Lung (tissue), 12 donors: ENCODE results near the gene CEMIP. TPM values are rescaled to one million over a fixed set of nuclear protein-coding genes. Genes with fewer than 3 reads are reported as not detected.

Experiments
- ATAC-seq: fragments of 200-7000 bp; cut with Tn5 transposase; one replicate; pipeline ENCODE4 v1.9.1; 2020; ENCODE audit warnings: moderate number of reproducible peaks; ENCODE audit not compliant: insufficient read depth, low FRiP score
- DNase-seq, 3 donors: peaks; one replicate each; pipeline ENCODE4 v3.0.0-alpha.2; 2013 to 2017
- H3K27ac ChIP-seq, 2 donors: one replicate each; pipeline ENCODE4 v1.5.1; 2013; ENCODE audit warnings: mild to moderate bottlenecking in 2 of 2, moderate library complexity in 2 of 2, control low read depth in 1 of 2, inconsistent platforms in 1 of 2, low read depth in 1 of 2, low read length in 1 of 2
- H3K27me3 ChIP-seq, 3 donors: one replicate each; pipeline ENCODE4 v1.5.1; 2013; ENCODE audit warnings: low read length in 2 of 3; ENCODE audit not compliant: control insufficient read depth in 3 of 3, insufficient read depth in 3 of 3
- H3K36me3 ChIP-seq, 4 donors: one replicate each; pipeline ENCODE4 v1.5.1; 2013; ENCODE audit warnings: low read length in 4 of 4, mild to moderate bottlenecking in 1 of 4, moderate library complexity in 1 of 4; ENCODE audit not compliant: control insufficient read depth in 4 of 4, insufficient read depth in 4 of 4
- H3K4me1 ChIP-seq, 5 donors: one replicate each; pipeline ENCODE4 v1.5.1; 2013; ENCODE audit warnings: low read length in 5 of 5, mild to moderate bottlenecking in 2 of 5, moderate library complexity in 1 of 5; ENCODE audit not compliant: control insufficient read depth in 5 of 5, insufficient read depth in 5 of 5
- H3K4me3 ChIP-seq: one replicate; pipeline ENCODE4 v1.5.1; 2013; ENCODE audit warnings: mild to moderate bottlenecking, control low read depth, moderate library complexity
- H3K9ac ChIP-seq, 2 donors: one replicate each; pipeline ENCODE4 v1.5.1; 2013; ENCODE audit warnings: low read length in 2 of 2, control low read depth in 1 of 2; ENCODE audit not compliant: insufficient read depth in 1 of 2
- H3K9me3 ChIP-seq, 4 donors: one replicate each; pipeline ENCODE4 v1.5.1; 2013; ENCODE audit warnings: low read length in 3 of 4, mild to moderate bottlenecking in 1 of 4, moderate library complexity in 1 of 4; ENCODE audit not compliant: control insufficient read depth in 4 of 4, insufficient read depth in 3 of 4
- WGBS, 2 donors: extraction: QIAGEN DNeasy Blood & Tissue Kit; methylation state at CpG; one replicate each; pipeline ENCODE4 v1.1.7; 2013; 5-methylcytosine and 5-hydroxymethylcytosine counted together
- polyA plus RNA-seq, 2 donors: library from polyadenylated mRNA; stranded (reverse); fragments of 200-250 nt; gene quantifications; one replicate each; pipeline ENCODE4 v1.2.1, GENCODE V29; 2013
- total RNA-seq, 2 donors: library from RNA; depleted of rRNA in 1 of 2; stranded (reverse); fragments of >200 nt in 1 of 2; gene quantifications; one replicate each; pipeline ENCODE4 v1.2.1, GENCODE V29; 2014 to 2021
- TF ChIP-seq, protein P1 (sequence below): IDR thresholded peaks from 2 replicates; pipeline ENCODE4 v1.5.1; 2012; ENCODE audit warnings: mild to moderate bottlenecking; ENCODE audit errors: control extremely low read depth, extremely low read depth
- donor health status: control.
- donor health status: control.
- donor health status: Bipolar disorder and iron deficiency.
- donor health status: healthy.
- donor health status: DM: yes; HTN: yes; CAD: no.

Gene CEMIP
- total and polyA plus RNA-seq, 4 donors: 1.9 to 32.0 (median 3.9) TPM

GRCh38 chr15:80789296-80789695 is 10.1 kb downstream of the CEMIP start:
- Histone ChIP-seq H3K27ac (no peak overlapping the region), H3K9ac (no peak overlapping the region), H3K9me3 (no peaks in the 10 kb centered on the region), H3K27me3 (no peaks in the 10 kb centered on the region), H3K4me1 (peaks cover 0 to 2% (median 0%) of the 10 kb centered on the region in 5 donors), H3K4me3 (no peak overlapping the region), H3K36me3 (peaks cover 0 to 3% (median 0%) of the 10 kb centered on the region in 4 donors)
- TF ChIP-seq, protein P1, sequence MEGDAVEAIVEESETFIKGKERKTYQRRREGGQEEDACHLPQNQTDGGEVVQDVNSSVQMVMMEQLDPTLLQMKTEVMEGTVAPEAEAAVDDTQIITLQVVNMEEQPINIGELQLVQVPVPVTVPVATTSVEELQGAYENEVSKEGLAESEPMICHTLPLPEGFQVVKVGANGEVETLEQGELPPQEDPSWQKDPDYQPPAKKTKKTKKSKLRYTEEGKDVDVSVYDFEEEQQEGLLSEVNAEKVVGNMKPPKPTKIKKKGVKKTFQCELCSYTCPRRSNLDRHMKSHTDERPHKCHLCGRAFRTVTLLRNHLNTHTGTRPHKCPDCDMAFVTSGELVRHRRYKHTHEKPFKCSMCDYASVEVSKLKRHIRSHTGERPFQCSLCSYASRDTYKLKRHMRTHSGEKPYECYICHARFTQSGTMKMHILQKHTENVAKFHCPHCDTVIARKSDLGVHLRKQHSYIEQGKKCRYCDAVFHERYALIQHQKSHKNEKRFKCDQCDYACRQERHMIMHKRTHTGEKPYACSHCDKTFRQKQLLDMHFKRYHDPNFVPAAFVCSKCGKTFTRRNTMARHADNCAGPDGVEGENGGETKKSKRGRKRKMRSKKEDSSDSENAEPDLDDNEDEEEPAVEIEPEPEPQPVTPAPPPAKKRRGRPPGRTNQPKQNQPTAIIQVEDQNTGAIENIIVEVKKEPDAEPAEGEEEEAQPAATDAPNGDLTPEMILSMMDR: no peak
- 40 to 69% methylated on average over 5 of the region's 5 CpGs for WGBS, 2 donors
- no peak for ATAC-seq
- no peak for DNase-seq

GRCh38 chr15:80789796-80790195 is 10.6 kb downstream of the CEMIP start:
- Histone ChIP-seq H3K27ac (no peak overlapping the region), H3K27me3 (no peaks in the 10 kb centered on the region), H3K9me3 (no peaks in the 10 kb centered on the region), H3K9ac (no peak overlapping the region), H3K4me3 (no peak overlapping the region), H3K4me1 (peaks cover 0 to 2% (median 0%) of the 10 kb centered on the region in 5 donors), H3K36me3 (peaks cover 0 to 3% (median 0%) of the 10 kb centered on the region in 4 donors)
- TF ChIP-seq, protein P1: no peak
- 50 to 65% methylated on average over 4 of the region's 4 CpGs for WGBS, 2 donors
- DNase-seq: no peak
- ATAC-seq: no peak

DNA sequence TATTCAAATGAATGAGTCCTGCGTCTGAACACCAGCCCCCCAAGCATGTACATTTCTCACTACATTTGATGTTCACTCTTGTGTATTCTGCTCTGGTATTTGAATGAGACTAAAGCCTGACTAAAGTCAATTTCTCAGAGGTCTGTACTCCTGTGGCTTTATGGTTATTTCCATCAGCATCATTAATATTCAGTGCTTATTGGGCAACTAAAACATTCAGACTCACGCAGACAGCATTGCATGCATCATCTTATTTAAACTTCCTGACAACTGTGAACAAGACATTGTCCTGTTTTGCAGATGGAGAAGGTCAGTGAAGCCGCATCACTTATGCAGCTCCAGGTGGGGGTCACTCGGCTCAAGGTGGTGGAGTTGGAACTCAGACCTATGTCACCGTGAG is 11.1 kb downstream of the CEMIP start:
- peaks cover 0 to 3% (median 0%) of the 10 kb centered on the region in 4 donors for H3K36me3 ChIP-seq
- H3K9me3 ChIP-seq: no peaks in the 10 kb centered on the region
- no peaks in the 10 kb centered on the region for H3K27me3 ChIP-seq
- no peak overlapping the region for H3K4me3 ChIP-seq
- H3K4me1 ChIP-seq: peaks cover 0 to 2% (median 0%) of the 10 kb centered on the region in 5 donors
- WGBS, 2 donors: 89 to 94% methylated on average over 5 of the region's 5 CpGs
- no peak overlapping the region for H3K27ac ChIP-seq
- no peak overlapping the region for H3K9ac ChIP-seq
- ATAC-seq (no peak), DNase-seq (no peak)
- TF ChIP-seq, protein P1: no peak

DNA sequence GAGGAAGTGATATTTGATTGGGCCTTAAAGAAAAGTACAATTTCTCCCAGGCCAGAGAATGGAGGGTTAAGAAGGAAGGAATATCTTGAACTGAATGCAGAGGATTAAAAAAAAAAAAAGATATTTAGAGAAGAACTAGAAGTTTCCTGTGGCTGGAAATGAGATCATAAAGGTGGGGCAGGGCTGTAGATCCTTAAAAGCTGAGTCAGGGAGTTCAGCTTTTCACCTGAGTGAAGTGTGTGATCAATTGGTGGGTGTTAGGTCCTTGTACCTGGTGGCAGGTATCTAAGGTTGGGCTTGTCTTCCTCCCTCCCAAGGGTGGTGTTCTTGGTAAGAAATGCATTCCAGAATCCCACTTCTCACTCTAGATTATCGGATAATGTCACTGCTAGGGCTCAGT is 11.8 kb downstream of the CEMIP start:
- Histone ChIP-seq H3K4me3 (no peak overlapping the region), H3K4me1 (peaks cover 0 to 2% (median 0%) of the 10 kb centered on the region in 5 donors), H3K9ac (no peak overlapping the region), H3K9me3 (no peaks in the 10 kb centered on the region), H3K36me3 (peaks cover 0 to 3% (median 0%) of the 10 kb centered on the region in 4 donors), H3K27me3 (no peaks in the 10 kb centered on the region), H3K27ac (no peak overlapping the region)
- 90 to 92% methylated on average over 1 of the region's 1 CpG for WGBS, 2 donors
- DNase-seq (no peak), ATAC-seq (no peak)
- TF ChIP-seq, protein P1: no peak
